PC-3 (cell line): ENCODE results near the gene PTPRD. TPM values are rescaled to one million over a fixed set of nuclear protein-coding genes. Genes with fewer than 3 reads are reported as not detected.

Experiments used
- ATAC-seq: fragments of 200-7000 bp; cut with Tn5 transposase; 2 replicates; pipeline ENCODE4 v1.9.1; 2020; ENCODE audit warnings: mild to moderate bottlenecking, moderate library complexity
- BruUV-seq: library from RNA; stranded (reverse); fragments of 400-500 nt; replicated peaks from 2 replicates; lab custom pipeline; 2021; lab: Mats Ljungman, UMichigan
- CTCF ChIA-PET: fragments of 300-600 bp; sonication (Branson Sonifier 250); formaldehyde crosslinking; loops from one replicate; lab custom pipeline; 2022; ENCODE audit warnings: antibody characterized with exemption; lab: Charles Lee
- POLR2A ChIA-PET: fragments of 300-600 bp; sonication (Branson Sonifier 250); formaldehyde crosslinking; loops from one replicate; lab custom pipeline; 2022; ENCODE audit warnings: antibody characterized with exemption; ENCODE audit not compliant: unreplicated experiment; lab: Charles Lee
- DNase-seq: peaks from one replicate; pipeline ENCODE4 v3.0.0-alpha.2; 2015
- H2AFZ ChIP-seq: fragments of 300-600 bp; sonication (generic); 2 replicates; pipeline ENCODE4 v1.6.0; 2016; ENCODE audit warnings: antibody characterized with exemption, low read length
- H3F3A ChIP-seq: fragments of 300-600 bp; sonication (generic); one replicate; pipeline ENCODE4 v1.6.0; 2017; ENCODE audit warnings: antibody characterized with exemption, low read length, control low read depth, mild to moderate bottlenecking; ENCODE audit not compliant: unreplicated experiment
- H3K27ac ChIP-seq: fragments of 300-600 bp; sonication (generic); 2 replicates; pipeline ENCODE4 v1.5.1; 2016; ENCODE audit warnings: mild to moderate bottlenecking, low read length
- H3K27me3 ChIP-seq: fragments of 300-600 bp; sonication (generic); 2 replicates; pipeline ENCODE4 v1.6.1; 2016; ENCODE audit warnings: low read length, mixed read lengths
- H3K36me3 ChIP-seq: fragments of 300-600 bp; sonication (generic); 2 replicates; pipeline ENCODE4 v1.6.1; 2016; ENCODE audit warnings: low read depth, mixed run types, low read length, mixed read lengths
- H3K4me1 ChIP-seq: fragments of 300-600 bp; sonication (generic); 2 replicates; pipeline ENCODE4 v1.5.1; 2016; ENCODE audit warnings: low read length; ENCODE audit not compliant: insufficient read depth
- H3K4me2 ChIP-seq: fragments of 300-600 bp; sonication (generic); 2 replicates; pipeline ENCODE4 v1.6.0; 2016; ENCODE audit warnings: low read length
- H3K4me3 ChIP-seq: fragments of 300-600 bp; sonication (generic); 2 replicates; pipeline ENCODE4 v1.5.1; 2016; ENCODE audit warnings: mild to moderate bottlenecking, low read length, mixed read lengths
- H3K79me2 ChIP-seq: fragments of 300-600 bp; sonication (generic); 2 replicates; pipeline ENCODE4 v1.6.1; 2017; ENCODE audit warnings: low read length, mixed read lengths
- H3K9ac ChIP-seq: fragments of 300-600 bp; sonication (generic); 2 replicates; pipeline ENCODE4 v1.6.0; 2016; ENCODE audit warnings: mild to moderate bottlenecking, low read length
- H3K9me2 ChIP-seq: fragments of 300-600 bp; sonication (generic); replicated peaks from 2 replicates; pipeline ENCODE4 v1.6.1; 2016; ENCODE audit warnings: mixed run types, low read length, mixed read lengths
- H3K9me3 ChIP-seq: fragments of 300-600 bp; sonication (generic); 2 replicates; pipeline ENCODE4 v1.6.1; 2016; ENCODE audit warnings: low read length, mixed read lengths
- H4K20me1 ChIP-seq: fragments of 300-600 bp; sonication (generic); 2 replicates; pipeline ENCODE4 v1.6.1; 2016; ENCODE audit warnings: low read length, mixed read lengths
- CTCF ChIP-seq: fragments of 300-600 bp; sonication (generic); conservative IDR thresholded peaks from 2 replicates; pipeline ENCODE4 v1.5.1; 2017; ENCODE audit warnings: antibody characterized with exemption, low read depth, mild to moderate bottlenecking, low read length
- EZH2 ChIP-seq: fragments of 300-600 bp; sonication (generic); IDR thresholded peaks from one replicate; pipeline ENCODE4 v1.6.1; 2017; ENCODE audit warnings: antibody characterized with exemption, mild to moderate bottlenecking, low read length; ENCODE audit not compliant: unreplicated experiment
- EZH2phosphoT487 ChIP-seq: fragments of 300-600 bp; sonication (generic); IDR thresholded peaks from 2 replicates; pipeline ENCODE4 v1.6.1; 2018; ENCODE audit warnings: mild to moderate bottlenecking, antibody characterized with exemption, low read length, borderline replicate concordance
- intact Hi-C: fragments of 100-400 bp; cut with micrococcal nuclease; formaldehyde crosslinking; loops from 2 replicates; pipeline ENCODE4 v1.9.0; 2023
- total RNA-seq: library from RNA; depleted of rRNA; stranded (reverse); fragments of >200 nt; gene quantifications from 2 replicates; pipeline ENCODE4 v1.2.3, GENCODE V29; 2014

Gene PTPRD
- total RNA-seq, 1 experiment from 2014 or later = not detected

DNA sequence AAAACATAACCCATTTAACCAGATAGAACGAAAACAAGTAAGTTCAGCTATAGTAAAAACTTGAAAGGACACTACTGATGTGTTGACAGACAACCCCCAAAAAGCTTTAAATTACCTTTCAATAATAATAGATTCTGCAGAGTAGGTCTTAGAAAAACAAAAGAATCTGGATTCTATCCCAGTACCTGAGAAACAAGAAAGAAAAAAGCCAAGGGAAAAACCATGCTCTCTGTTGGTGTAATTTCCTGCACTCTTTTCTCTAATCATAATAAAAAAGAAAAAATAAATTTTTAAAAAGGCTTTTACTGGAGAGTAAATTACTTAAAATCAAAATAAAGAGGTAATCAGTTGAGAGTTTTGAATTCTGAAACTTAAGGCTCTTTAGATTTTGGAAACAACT is 1090.4 kb downstream of the PTPRD start:
- ATAC-seq (no peak), DNase-seq (no peak)
- Histone ChIP-seq H3K4me2 (no peak overlapping the region), H3K4me1 (no peaks in the 10 kb centered on the region), H3K4me3 (no peak overlapping the region), H4K20me1 (no peaks in the 10 kb centered on the region), H3F3A (no peaks in the 10 kb centered on the region), H3K9ac (no peak overlapping the region), H3K27me3 (no peaks in the 10 kb centered on the region), H2AFZ (no peak overlapping the region), H3K27ac (no peak overlapping the region), H3K9me2 (no peaks in the 10 kb centered on the region), H3K9me3 (0 out of 2 replicates have a peak, but pooled peaks cover 2% of the 10 kb centered on the region), H3K79me2 (no peaks in the 10 kb centered on the region), H3K36me3 (no peaks in the 10 kb centered on the region)
- intact Hi-C loops = no loop called here
- ChIA-PET CTCF (no interaction called here), POLR2A (no interaction called here)
- TF ChIP-seq CTCF (no peak), EZH2phosphoT487 (no peak), EZH2 (no peak)
- no TSS peak for BruUV-seq

GRCh38 chr9:9521033-9521779 is 1091.6 kb downstream of the PTPRD start:
- Histone ChIP-seq H3K9me2 (no peaks in the 10 kb centered on the region), H4K20me1 (no peaks in the 10 kb centered on the region), H2AFZ (no peak overlapping the region), H3K27ac (no peak overlapping the region), H3K4me2 (no peak overlapping the region), H3F3A (no peaks in the 10 kb centered on the region), H3K4me3 (no peak overlapping the region), H3K9ac (no peak overlapping the region), H3K36me3 (no peaks in the 10 kb centered on the region), H3K4me1 (no peaks in the 10 kb centered on the region), H3K79me2 (no peaks in the 10 kb centered on the region), H3K9me3 (0 out of 2 replicates have a peak, but pooled peaks cover 2% of the 10 kb centered on the region), H3K27me3 (no peaks in the 10 kb centered on the region)
- CTCF ChIA-PET = no interaction called here
- TF ChIP-seq EZH2 (no peak), EZH2phosphoT487 (no peak), CTCF (no peak)
- no TSS peak for BruUV-seq
- POLR2A ChIA-PET = no interaction called here
- DNase-seq = no peak
- intact Hi-C loops = no loop called here
- ATAC-seq = no peak

DNA sequence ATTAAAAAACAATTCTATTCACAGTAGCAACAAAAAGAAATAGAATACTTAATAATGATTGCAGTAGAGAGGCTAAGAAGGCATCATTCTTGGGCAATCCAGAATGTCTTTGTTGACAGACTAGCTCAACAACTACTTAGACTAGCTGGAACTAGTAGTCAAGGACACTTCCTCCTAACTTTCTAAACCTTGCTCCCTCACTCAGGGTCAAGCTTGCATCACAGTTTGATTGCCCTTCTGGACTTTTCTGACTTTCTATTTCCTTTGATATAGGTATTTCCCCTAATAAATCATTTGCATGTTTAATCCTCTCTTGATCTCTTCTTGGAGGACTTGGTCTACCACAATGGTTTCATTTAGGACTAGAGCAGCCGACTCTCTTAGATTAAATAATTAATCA is 1107.9 kb downstream of the PTPRD start:
- no peaks in the 10 kb centered on the region for H3K36me3 ChIP-seq
- ChIA-PET CTCF (interaction anchor here (0.7 kb wide), 1 partner anchor 12 kb away, joined by 3 read pairs; no protein-coding TSS in a partner anchor), POLR2A (no interaction called here)
- H3F3A ChIP-seq = no peaks in the 10 kb centered on the region
- H3K27me3 ChIP-seq = no peaks in the 10 kb centered on the region
- H3K4me1 ChIP-seq = no peaks in the 10 kb centered on the region
- no peak overlapping the region for H3K9ac ChIP-seq
- intact Hi-C loops = no loop called here
- H3K4me3 ChIP-seq = no peak overlapping the region
- H3K9me2 ChIP-seq = no peaks in the 10 kb centered on the region
- H2AFZ ChIP-seq = no peak overlapping the region
- no TSS peak for BruUV-seq
- H3K79me2 ChIP-seq = no peaks in the 10 kb centered on the region
- DNase-seq (no peak), ATAC-seq (no peak)
- 0 out of 2 replicates have a peak, but pooled peaks cover 4% of the 10 kb centered on the region for H3K9me3 ChIP-seq
- H3K4me2 ChIP-seq = no peak overlapping the region
- TF ChIP-seq CTCF = no peak
- TF ChIP-seq EZH2 = no peak
- no peak for TF ChIP-seq EZH2phosphoT487
- H4K20me1 ChIP-seq = no peaks in the 10 kb centered on the region
- no peak overlapping the region for H3K27ac ChIP-seq
